SK-N-SH (cell line): Measurements from ENCODE around the gene PFAS. TPM values are rescaled to one million over a fixed set of nuclear protein-coding genes. Genes with fewer than 3 reads are reported as not detected.

Experiments
- CTCF ChIA-PET: fragments of 300-600, 350-600 bp; formaldehyde crosslinking; extraction: SDS; loops from one replicate; lab custom pipeline; 2021; lab: Yijun Ruan, JAX
- POLR2A ChIA-PET: fragments of 350-600 bp; sonication (Branson Sonifier 250); formaldehyde crosslinking; extraction: SDS; loops from one replicate; lab custom pipeline; 2020; ENCODE audit warnings: antibody characterized with exemption, inconsistent platforms; lab: Yijun Ruan, JAX
- DNase-seq: peaks from one replicate; pipeline ENCODE4 v3.0.0; 2012
- H2AFZ ChIP-seq: fragments of 200-600 bp; sonication (generic); 2 replicates; pipeline ENCODE4 v1.8.1; 2016; ENCODE audit warnings: antibody characterized with exemption, mild to moderate bottlenecking, low read depth
- H3F3A ChIP-seq: fragments of 200-600 bp; sonication (generic); replicated peaks from 2 replicates; pipeline ENCODE3; 2016; ENCODE audit warnings: antibody characterized with exemption, mild to moderate bottlenecking; ENCODE audit not compliant: insufficient read depth
- H3K27ac ChIP-seq, 2 experiments: fragments of 200-500 bp in 1 of 2; fragments of 200-600 bp in 1 of 2; sonication (Bioruptor generic) in 1 of 2; sonication (generic), shearing (Covaris generic) in 1 of 2; 2 replicates each; pipeline versions ENCODE4 v1.5.1 to v1.6.1; 2014 to 2016; ENCODE audit warnings: low read depth in 2 of 2, inconsistent platforms in 1 of 2, low read length in 1 of 2, mild to moderate bottlenecking in 1 of 2, mixed read lengths in 1 of 2
- H3K27me3 ChIP-seq: fragments of 200-600 bp; sonication (generic), shearing (Covaris generic); 2 replicates; pipeline ENCODE4 v1.6.1; 2016; ENCODE audit warnings: mixed run types; ENCODE audit not compliant: insufficient read depth
- H3K36me3 ChIP-seq, 2 experiments: fragments of 200-500 bp in 1 of 2; fragments of 200-600 bp in 1 of 2; sonication (Bioruptor generic) in 1 of 2; sonication (generic) in 1 of 2; replicated peaks in 1 of 2; 2 replicates each; pipeline versions ENCODE3 to v1.5.1; 2014 to 2016; ENCODE audit warnings: low read length in 1 of 2, mild to moderate bottlenecking in 1 of 2; ENCODE audit not compliant: insufficient read depth in 2 of 2, control insufficient read depth in 1 of 2
- H3K4me1 ChIP-seq, 2 experiments: fragments of 200-500 bp in 1 of 2; fragments of 200-600 bp in 1 of 2; sonication (Bioruptor generic) in 1 of 2; sonication (generic), shearing (Covaris generic) in 1 of 2; 2 replicates each; pipeline versions ENCODE4 v1.5.1 to v1.6.1; 2014 to 2016; ENCODE audit warnings: low read depth in 1 of 2, low read length in 1 of 2, mixed run types in 1 of 2; ENCODE audit not compliant: insufficient read depth in 2 of 2, control insufficient read depth in 1 of 2
- H3K4me2 ChIP-seq: fragments of 200-600 bp; sonication (generic), shearing (Covaris generic); 2 replicates; pipeline ENCODE4 v1.6.1; 2017; ENCODE audit warnings: mixed run types
- H3K4me3 ChIP-seq, 2 experiments: fragments of 200-500 bp in 1 of 2; fragments of 200-600 bp in 1 of 2; sonication (Bioruptor generic) in 1 of 2; sonication (generic), shearing (Covaris generic) in 1 of 2; 2 replicates each; pipeline versions ENCODE4 v1.5.1 to v1.8.1; 2014 to 2016; ENCODE audit warnings: low read depth in 2 of 2, inconsistent platforms in 1 of 2, low read length in 1 of 2, mild to moderate bottlenecking in 1 of 2, mixed read lengths in 1 of 2, moderate library complexity in 1 of 2
- H3K79me2 ChIP-seq: fragments of 200-600 bp; sonication (generic); 2 replicates; pipeline ENCODE4 v1.8.1; 2017; ENCODE audit warnings: mild to moderate bottlenecking; ENCODE audit not compliant: insufficient read depth
- H3K9ac ChIP-seq: fragments of 200-600 bp; sonication (generic); 2 replicates; pipeline ENCODE4 v1.6.1; 2017; ENCODE audit warnings: mixed run types
- H3K9me2 ChIP-seq: fragments of 200-600 bp; sonication (generic); 2 replicates; pipeline ENCODE4 v1.6.1; 2017; ENCODE audit warnings: mixed run types
- H3K9me3 ChIP-seq: fragments of 200-600 bp; sonication (generic); 2 replicates; pipeline ENCODE4 v1.6.1; 2017; ENCODE audit warnings: mixed run types, mild to moderate bottlenecking, moderate library complexity
- H4K20me1 ChIP-seq: fragments of 200-600 bp; sonication (generic); 2 replicates; pipeline ENCODE4 v1.6.1; 2017; ENCODE audit warnings: mild to moderate bottlenecking, mixed run types; ENCODE audit not compliant: insufficient read depth
- CTCF ChIP-seq: fragments of 200-600 bp; sonication (generic); IDR thresholded peaks from 2 replicates; pipeline ENCODE4 v1.6.1; 2017; ENCODE audit warnings: antibody characterized with exemption, mild to moderate bottlenecking, moderate library complexity
- ELF1 ChIP-seq: IDR thresholded peaks from 2 replicates; pipeline ENCODE4 v1.4.0; 2012
- EP300 ChIP-seq, 2 experiments: IDR thresholded peaks; 2 replicates each; pipeline versions ENCODE4 v1.4.0 to v1.6.1; 2012; ENCODE audit warnings: borderline replicate concordance in 1 of 2, low read depth in 1 of 2, low read length in 1 of 2
- JUND ChIP-seq: IDR thresholded peaks from 2 replicates; pipeline ENCODE4 v1.4.0; 2012
- MXI1 ChIP-seq: IDR thresholded peaks from 2 replicates; pipeline ENCODE4 v1.6.1; 2012; ENCODE audit warnings: mild to moderate bottlenecking, low read depth, low read length, improper control_type of control experiment
- NRF1 ChIP-seq: IDR thresholded peaks from 2 replicates; pipeline ENCODE4 v1.6.1; 2012; ENCODE audit warnings: low read depth, mild to moderate bottlenecking, low read length
- POLR2AphosphoS5 ChIP-seq: IDR thresholded peaks from 2 replicates; pipeline ENCODE4 v1.6.1; 2012; ENCODE audit warnings: low read depth, low read length
- RFX5 ChIP-seq: IDR thresholded peaks from 2 replicates; pipeline ENCODE4 v1.6.1; 2012; ENCODE audit warnings: mild to moderate bottlenecking, improper control_type of control experiment, low read length
- RXRA ChIP-seq: IDR thresholded peaks from 2 replicates; pipeline ENCODE4 v1.4.0; 2012; ENCODE audit warnings: low read depth, mild to moderate bottlenecking, borderline replicate concordance
- SIN3A ChIP-seq: IDR thresholded peaks from 2 replicates; pipeline ENCODE4 v1.6.1; 2012; ENCODE audit warnings: low read depth, mild to moderate bottlenecking, low read length, moderate library complexity, borderline replicate concordance
- TEAD4 ChIP-seq: IDR thresholded peaks from 2 replicates; pipeline ENCODE4 v1.4.0; 2012; ENCODE audit warnings: mild to moderate bottlenecking, borderline replicate concordance; ENCODE audit not compliant: insufficient read depth
- WGBS: methylation state at CpG from one replicate; pipeline ENCODE4 v1.1.6; 2017; ENCODE audit warnings: low lambda C conversion rate; 5-methylcytosine and 5-hydroxymethylcytosine counted together
- polyA plus RNA-seq, 3 experiments: library from polyadenylated mRNA; depleted of rRNA; stranded (reverse); fragments of >200 nt; gene quantifications; 2 replicates each; pipeline ENCODE4 v1.2.3, GENCODE V29; 2012

Gene PFAS
- polyA plus RNA-seq, 1 of the 3 experiments (the other 2 are of a cell fraction), result 22.4 TPM

GRCh38 chr17:8268550-8269298 lies 19.6 kb downstream of the PFAS start:
- no peak for DNase-seq
- no peak overlapping the region for H2AFZ ChIP-seq
- no peaks in the 10 kb centered on the region for H3K27me3 ChIP-seq
- CTCF ChIA-PET, result interaction anchor here (1.7 kb wide), 1 partner anchor 32 kb away, joined by 4 read pairs; no protein-coding TSS in a partner anchor
- WGBS, result 94% methylated on average over 16 of the region's 29 CpGs
- H3K9me2 ChIP-seq, result no peaks in the 10 kb centered on the region
- H4K20me1 ChIP-seq, result no peaks in the 10 kb centered on the region
- no peak for TF ChIP-seq EP300 (IDR thresholded peaks at IDR 0.05; ENCODE audit: borderline replicate concordance in 1 of 2, low read depth in 1 of 2, low read length in 1 of 2)
- TF ChIP-seq, all 33 proteins: peak for 0
- H3K9me3 ChIP-seq, result no peaks in the 10 kb centered on the region
- no peak overlapping the region for H3K27ac ChIP-seq
- H3K4me3 ChIP-seq, result no peak overlapping the region
- H3K79me2 ChIP-seq, result no peaks in the 10 kb centered on the region
- no peaks in the 10 kb centered on the region for H3F3A ChIP-seq
- H3K9ac ChIP-seq, result no peak overlapping the region
- POLR2A ChIA-PET, result no interaction called here
- H3K36me3 ChIP-seq, result peaks cover 5 to 52% of the 10 kb centered on the region in 2 experiments
- no peaks in the 10 kb centered on the region for H3K4me1 ChIP-seq
- H3K4me2 ChIP-seq, result no peak overlapping the region

- H3K27me3 ChIP-seq, result no peaks in the 10 kb centered on the region
- TF ChIP-seq POLR2AphosphoS5, result no peak
- TF ChIP-seq RXRA, result no peak
- TF ChIP-seq CTCF, result no peak
- no peak for TF ChIP-seq ELF1
- TF ChIP-seq RFX5, result no peak
- no peak for TF ChIP-seq JUND
- no peak for TF ChIP-seq MXI1
- TF ChIP-seq TEAD4, result no peak
- no peak for TF ChIP-seq SIN3A
- TF ChIP-seq EP300 (IDR thresholded peaks at IDR 0.05; ENCODE audit: borderline replicate concordance in 1 of 2, low read depth in 1 of 2, low read length in 1 of 2), result no peak
- TF ChIP-seq NRF1, result no peak
- ChIA-PET POLR2A (no interaction called here), CTCF (interaction anchor here (1.1 kb wide), 1 partner anchor 193 kb away, joined by 3 read pairs; no protein-coding TSS in a partner anchor)
- H3K79me2 ChIP-seq, result no peaks in the 10 kb centered on the region
- peaks cover 5 to 20% of the 10 kb centered on the region in 2 experiments for H3K36me3 ChIP-seq
- no peaks in the 10 kb centered on the region for H3F3A ChIP-seq
- H4K20me1 ChIP-seq, result no peaks in the 10 kb centered on the region
- 95% methylated on average over 1 of the region's 1 CpG for WGBS
- H3K27ac ChIP-seq, result no peak overlapping the region
- H3K9ac ChIP-seq, result no peak overlapping the region
- no peaks in the 10 kb centered on the region for H3K9me2 ChIP-seq
- H3K9me3 ChIP-seq, result no peaks in the 10 kb centered on the region
- no peak overlapping the region for H3K4me2 ChIP-seq
- H2AFZ ChIP-seq, result no peak overlapping the region
- no peak overlapping the region for H3K4me3 ChIP-seq
- H3K4me1 ChIP-seq, result no peaks in the 10 kb centered on the region
- DNase-seq, result no peak
These were observed 23.3 kb downstream of the PFAS start for GRCh38 chr17:8272421-8272820.
